Tibial nerve (tissue), 4 donors: ENCODE data around the gene PRORP. TPM values are rescaled to one million over a fixed set of nuclear protein-coding genes. Genes with fewer than 3 reads are reported as not detected.

Experiments
- DNase-seq, 2 donors: peaks; one replicate each; pipeline ENCODE4 v3.0.0-alpha.2; 2019; ENCODE audit warnings: low spot score in 2 of 2
- H3K27ac ChIP-seq, 4 donors: fragments of 200-600 bp; sonication (generic) in 3 of 4; one replicate each; pipeline ENCODE4 v1.5.1; 2017 to 2019; ENCODE audit warnings: mild to moderate bottlenecking in 1 of 4
- H3K27me3 ChIP-seq, 2 donors: fragments of 200-600 bp; sonication (generic) in 1 of 2; one replicate each; pipeline versions ENCODE4 v1.5.1 to v1.6.0; 2017 to 2019
- H3K36me3 ChIP-seq, 3 donors: fragments of 200-600 bp; sonication (generic); one replicate each; pipeline ENCODE4 v1.5.1; 2018 to 2019
- H3K4me1 ChIP-seq, 4 donors: fragments of 200-600 bp; sonication (generic) in 3 of 4; one replicate each; pipeline ENCODE4 v1.5.1; 2017 to 2019
- H3K4me3 ChIP-seq, 4 donors: fragments of 200-600 bp; sonication (generic) in 3 of 4; one replicate each; pipeline ENCODE4 v1.5.1; 2017 to 2019; ENCODE audit warnings: mild to moderate bottlenecking in 1 of 4, moderate library complexity in 1 of 4
- H3K9me3 ChIP-seq, 4 donors: fragments of 200-600 bp; sonication (generic) in 3 of 4; one replicate each; pipeline ENCODE4 v1.5.1; 2017 to 2019
- CTCF ChIP-seq, 5 experiments: fragments of 200-600 bp in 3 of 5; fragments of 450-650 bp in 2 of 5; sonication (generic) in 3 of 5; IDR thresholded peaks; one replicate each; pipeline ENCODE4 v1.5.1; 2016 to 2019; ENCODE audit warnings: antibody characterized with exemption in 5 of 5, mild to moderate bottlenecking in 3 of 5, moderate library complexity in 2 of 5
- EP300 ChIP-seq, 2 donors: sonication (generic); formaldehyde crosslinking; IDR thresholded peaks; one replicate each; pipeline ENCODE4 v1.6.1; 2017; ENCODE audit warnings: antibody characterized with exemption in 2 of 2, mild to moderate bottlenecking in 1 of 2
- POLR2A ChIP-seq, 2 donors: fragments of 450-650 bp; IDR thresholded peaks; one replicate each; pipeline ENCODE4 v1.6.1; 2017; ENCODE audit warnings: antibody characterized with exemption in 2 of 2, mild to moderate bottlenecking in 2 of 2, moderate library complexity in 2 of 2
- WGBS, 2 donors: methylation state at CpG; one replicate each; pipeline ENCODE4 v1.1.5; 2018; 5-methylcytosine and 5-hydroxymethylcytosine counted together
- total RNA-seq, 4 donors: library from RNA; depleted of rRNA; stranded (reverse); fragments of >200 nt; gene quantifications; one replicate each; pipeline ENCODE4 v1.1.0, GENCODE V29; 2016

Gene PRORP
- total RNA-seq, 4 donors from 2014 or later, result 20.5 to 31.2 (median 25.8) TPM

- H3K9me3 ChIP-seq, result peaks cover 0 to 5% (median 0%) of the 10 kb centered on the region in 4 donors
- H3K4me1 ChIP-seq, result peaks cover 0 to 4% (median 0%) of the 10 kb centered on the region in 4 donors
- DNase-seq, result no peak
- H3K36me3 ChIP-seq, result peaks cover 0 to 77% (median 24%) of the 10 kb centered on the region in 3 donors
- 94 to 100% methylated on average over 4 of the region's 4 CpGs for WGBS, 2 donors
- no peak overlapping the region for H3K4me3 ChIP-seq
- TF ChIP-seq POLR2A (IDR thresholded peaks at IDR 0.05), result no peak
- no peak for TF ChIP-seq EP300 (IDR thresholded peaks at IDR 0.05)
- no peak for TF ChIP-seq CTCF (IDR thresholded peaks at IDR 0.05)
- H3K27me3 ChIP-seq, result no peaks in the 10 kb centered on the region
- H3K27ac ChIP-seq, result no peak overlapping the region
Measured at GRCh38 chr14:35113308-35113950, 8.9 kb upstream of the PRORP start.

GRCh38 chr14:35114036-35114435, 8.3 kb upstream of the PRORP start:
- H3K4me3 ChIP-seq, result no peak overlapping the region
- no peak overlapping the region for H3K27ac ChIP-seq
- peaks cover 0 to 8% (median 0%) of the 10 kb centered on the region in 4 donors for H3K4me1 ChIP-seq
- DNase-seq, result no peak
- 84 to 85% methylated on average over 2 of the region's 2 CpGs for WGBS, 2 donors
- no peaks in the 10 kb centered on the region for H3K27me3 ChIP-seq
- TF ChIP-seq EP300 (IDR thresholded peaks at IDR 0.05) (no peak), CTCF (IDR thresholded peaks at IDR 0.05) (no peak), POLR2A (IDR thresholded peaks at IDR 0.05) (no peak)
- peaks cover 0 to 70% (median 24%) of the 10 kb centered on the region in 3 donors for H3K36me3 ChIP-seq
- peaks cover 0 to 5% (median 0%) of the 10 kb centered on the region in 4 donors for H3K9me3 ChIP-seq

- H3K36me3 ChIP-seq, result peaks cover 0 to 61% (median 17%) of the 10 kb centered on the region in 3 donors
- no peak for TF ChIP-seq CTCF (IDR thresholded peaks at IDR 0.05)
- TF ChIP-seq POLR2A (IDR thresholded peaks at IDR 0.05), result no peak
- no peak for TF ChIP-seq EP300 (IDR thresholded peaks at IDR 0.05)
- WGBS, 2 donors, result 94 to 98% methylated on average over 4 of the region's 4 CpGs
Measured at GRCh38 chr14:35116242-35116641, 6.1 kb upstream of the PRORP start.

GRCh38 chr14:35117112-35117511, 5.2 kb upstream of the PRORP start:
- no peak for TF ChIP-seq EP300 (IDR thresholded peaks at IDR 0.05)
- no peak for TF ChIP-seq POLR2A (IDR thresholded peaks at IDR 0.05)
- no peak for TF ChIP-seq CTCF (IDR thresholded peaks at IDR 0.05)
- no peak overlapping the region for H3K4me3 ChIP-seq
- peaks cover 0 to 22% (median 5%) of the 10 kb centered on the region in 4 donors for H3K4me1 ChIP-seq
- H3K27ac ChIP-seq, result peak overlapping the region in 1 of 4 donors; percentile 5
- no peaks in the 10 kb centered on the region for H3K27me3 ChIP-seq
- DNase-seq, result no peak
- WGBS, 2 donors, result 55 to 66% methylated on average over 2 of the region's 2 CpGs
- H3K9me3 ChIP-seq, result peaks cover 0 to 1% (median 0%) of the 10 kb centered on the region in 4 donors
- peaks cover 0 to 52% (median 9%) of the 10 kb centered on the region in 3 donors for H3K36me3 ChIP-seq

More at GRCh38 chr14:35116242-35116641, 6.1 kb upstream of the PRORP start:
- Histone ChIP-seq H3K9me3 (peaks cover 0 to 5% (median 0%) of the 10 kb centered on the region in 4 donors), H3K27me3 (no peaks in the 10 kb centered on the region), H3K27ac (no peak overlapping the region), H3K4me1 (peaks cover 0 to 22% (median 5%) of the 10 kb centered on the region in 4 donors), H3K4me3 (no peak overlapping the region)
- DNase-seq, result no peak
